H1 (cell line): ENCODE measurements around the gene CCDC157. TPM values are rescaled to one million over a fixed set of nuclear protein-coding genes. Genes with fewer than 3 reads are reported as not detected.

Source experiments
- CTCF ChIA-PET: fragments of 300-600 bp; sonication (Branson Sonifier 250); formaldehyde crosslinking; loops from one replicate; lab custom pipeline; 2021; ENCODE audit not compliant: partially characterized antibody; lab: Charles Lee
- POLR2A ChIA-PET: fragments of 300-600 bp; sonication (Branson Sonifier 250); formaldehyde crosslinking; loops from one replicate; lab custom pipeline; 2021; ENCODE audit warnings: inconsistent platforms; ENCODE audit not compliant: partially characterized antibody; lab: Charles Lee
- DNase-seq, 2 experiments: peaks; one replicate each; pipeline versions ENCODE4 v3.0.0 to v3.0.0-alpha.2; 2010 to 2022; ENCODE audit warnings: low spot score in 2 of 2, low read depth in 1 of 2, mixed read lengths in 1 of 2
- FAIRE-seq: peaks from 2 replicates; lab custom pipeline; 2011; peaks lifted over from hg19 to GRCh38; lab: Jason Lieb, UNC
- H2AFZ ChIP-seq: 2 replicates; pipeline ENCODE4 v1.8.1; 2012; ENCODE audit warnings: low read length, inconsistent platforms
- H2AK5ac ChIP-seq: 2 replicates; pipeline ENCODE4 v1.6.1; 2013; ENCODE audit warnings: low read depth, low read length
- H2BK120ac ChIP-seq: replicated peaks from 2 replicates; pipeline ENCODE3; 2013; ENCODE audit warnings: low read depth, low read length, inconsistent platforms
- H2BK12ac ChIP-seq: 2 replicates; pipeline ENCODE4 v1.6.1; 2013; ENCODE audit warnings: low read depth, low read length
- H2BK15ac ChIP-seq: 2 replicates; pipeline ENCODE4 v1.6.1; 2013; ENCODE audit warnings: low read length
- H2BK20ac ChIP-seq: 2 replicates; pipeline ENCODE4 v1.6.1; 2013; ENCODE audit warnings: low read length
- H2BK5ac ChIP-seq: 2 replicates; pipeline ENCODE4 v1.6.1; 2013; ENCODE audit warnings: low read depth, low read length
- H3K14ac ChIP-seq: 2 replicates; pipeline ENCODE4 v1.6.1; 2013; ENCODE audit warnings: inconsistent platforms; ENCODE audit not compliant: insufficient read length
- H3K18ac ChIP-seq: 2 replicates; pipeline ENCODE4 v1.6.1; 2013; ENCODE audit warnings: low read length; ENCODE audit errors: extremely low read depth
- H3K23ac ChIP-seq: 2 replicates; pipeline ENCODE4 v1.6.1; 2013; ENCODE audit warnings: inconsistent platforms; ENCODE audit not compliant: insufficient read length
- H3K23me2 ChIP-seq: 2 replicates; pipeline ENCODE4 v1.6.1; 2013; ENCODE audit warnings: low read depth, low read length
- H3K27ac ChIP-seq: 2 replicates; pipeline ENCODE4 v1.6.1; 2011; ENCODE audit warnings: low read depth, low read length, inconsistent platforms
- H3K27me3 ChIP-seq, 4 experiments: replicated peaks in 1 of 4; 1 replicate in 1 of 4; 2 replicates in 3 of 4; pipeline versions ENCODE4 v1.6.1 to v1.8.1; 2011 to 2013; ENCODE audit warnings: low read length in 3 of 4, mild to moderate bottlenecking in 3 of 4, inconsistent platforms in 2 of 4, mixed read lengths in 2 of 4, moderate library complexity in 1 of 4; ENCODE audit not compliant: control insufficient read depth in 3 of 4, insufficient read depth in 3 of 4; ENCODE audit errors: extremely low read depth in 1 of 4
- H3K36me3 ChIP-seq, 4 experiments: 2 replicates each; pipeline versions ENCODE4 v1.6.1 to v1.8.1; 2011 to 2013; ENCODE audit warnings: mild to moderate bottlenecking in 4 of 4, low read length in 3 of 4, moderate library complexity in 2 of 4, control low read depth in 1 of 4, inconsistent platforms in 1 of 4; ENCODE audit not compliant: insufficient read depth in 4 of 4, control insufficient read depth in 2 of 4
- H3K4ac ChIP-seq: replicated peaks from 2 replicates; pipeline ENCODE3; 2013; ENCODE audit warnings: low read length, low read depth, mixed read lengths, inconsistent platforms; ENCODE audit not compliant: insufficient read length
- H3K4me1 ChIP-seq, 4 experiments: replicated peaks in 1 of 4; 1 replicate in 1 of 4; 2 replicates in 3 of 4; pipeline versions ENCODE4 v1.6.1 to v1.8.1; 2011 to 2013; ENCODE audit warnings: low read length in 3 of 4, inconsistent platforms in 2 of 4, mixed read lengths in 1 of 4; ENCODE audit not compliant: insufficient read depth in 4 of 4, control insufficient read depth in 3 of 4
- H3K4me2 ChIP-seq, 2 experiments: 2 replicates each; pipeline versions ENCODE4 v1.6.1 to v1.8.1; 2011 to 2013; ENCODE audit warnings: low read depth in 2 of 2, low read length in 2 of 2, control low read depth in 1 of 2, inconsistent platforms in 1 of 2, mild to moderate bottlenecking in 1 of 2; ENCODE audit not compliant: insufficient read depth in 1 of 2
- H3K4me3 ChIP-seq, 4 experiments: fragments of 200-600, 300-600 bp in 1 of 4; sonication (generic), shearing (Covaris generic), sonication (Bioruptor Twin) in 1 of 4; 2 replicates each; pipeline versions ENCODE4 v1.5.1 to v1.8.1; 2011 to 2016; ENCODE audit warnings: low read length in 4 of 4, low read depth in 3 of 4, control low read depth in 2 of 4, inconsistent platforms in 2 of 4, mild to moderate bottlenecking in 2 of 4, mixed read lengths in 1 of 4, moderate library complexity in 1 of 4; ENCODE audit not compliant: insufficient read depth in 2 of 4; ENCODE audit errors: extremely low read depth in 1 of 4
- H3K56ac ChIP-seq: replicated peaks from 2 replicates; pipeline ENCODE3; 2013; ENCODE audit warnings: low read depth, mild to moderate bottlenecking, mixed read lengths, low read length, inconsistent platforms; ENCODE audit not compliant: insufficient read length
- H3K79me1 ChIP-seq: 2 replicates; pipeline ENCODE4 v1.6.1; 2013; ENCODE audit warnings: low read depth, low read length, control low read depth
- H3K79me2 ChIP-seq, 2 experiments: 2 replicates each; pipeline versions ENCODE4 v1.6.1 to v1.8.1; 2012 to 2013; ENCODE audit warnings: low read length in 2 of 2, mild to moderate bottlenecking in 2 of 2, inconsistent platforms in 1 of 2; ENCODE audit not compliant: insufficient read depth in 2 of 2, control insufficient read depth in 1 of 2
- H3K9ac ChIP-seq, 4 experiments: replicated peaks in 1 of 4; 1 replicate in 1 of 4; 2 replicates in 3 of 4; pipeline versions ENCODE4 v1.6.1 to v1.8.1; 2011 to 2013; ENCODE audit warnings: low read depth in 3 of 4, low read length in 3 of 4, control low read depth in 2 of 4, mild to moderate bottlenecking in 2 of 4, moderate library complexity in 2 of 4, inconsistent platforms in 1 of 4; ENCODE audit errors: extremely low read depth in 1 of 4
- H3K9me3 ChIP-seq, 2 experiments: 2 replicates each; pipeline versions ENCODE4 v1.6.1 to v1.8.1; 2012 to 2013; ENCODE audit warnings: mild to moderate bottlenecking in 2 of 2, moderate library complexity in 2 of 2, control low read depth in 1 of 2, inconsistent platforms in 1 of 2, low read depth in 1 of 2, low read length in 1 of 2, mixed read lengths in 1 of 2; ENCODE audit not compliant: insufficient read depth in 2 of 2
- H4K20me1 ChIP-seq, 2 experiments: replicated peaks in 1 of 2; 2 replicates each; pipeline versions ENCODE3 to v1.8.1; 2011 to 2013; ENCODE audit warnings: inconsistent platforms in 2 of 2, low read length in 2 of 2, mild to moderate bottlenecking in 1 of 2; ENCODE audit not compliant: insufficient read depth in 2 of 2, control insufficient read depth in 1 of 2
- H4K5ac ChIP-seq: 2 replicates; pipeline ENCODE4 v1.6.1; 2013; ENCODE audit warnings: low read length, low read depth, mixed read lengths, inconsistent platforms; ENCODE audit not compliant: insufficient read length
- H4K8ac ChIP-seq: 2 replicates; pipeline ENCODE4 v1.8.0; 2013; ENCODE audit warnings: mild to moderate bottlenecking, moderate library complexity, low read length, inconsistent platforms; ENCODE audit not compliant: insufficient read depth; ENCODE audit errors: extremely low read depth
- H4K91ac ChIP-seq: replicated peaks from 2 replicates; pipeline ENCODE3; 2013; ENCODE audit warnings: low read length, mixed read lengths, inconsistent platforms; ENCODE audit not compliant: insufficient read length
- CTBP2 ChIP-seq: IDR thresholded peaks from 2 replicates; pipeline ENCODE4 v1.7.0; 2011; ENCODE audit warnings: borderline replicate concordance, mild to moderate bottlenecking, moderate library complexity, mixed read lengths, low read length; ENCODE audit not compliant: insufficient read depth, insufficient read length
- CTCF ChIP-seq, 3 experiments: IDR thresholded peaks; 1 replicate in 2 of 3; 2 replicates in 1 of 3; pipeline versions ENCODE4 v1.5.1 to v1.6.1; 2011; ENCODE audit warnings: low read length in 3 of 3, mild to moderate bottlenecking in 3 of 3, inconsistent platforms in 2 of 3, low read depth in 1 of 3, moderate library complexity in 1 of 3; ENCODE audit not compliant: insufficient read depth in 1 of 3; ENCODE audit errors: control extremely low read depth in 1 of 3
- E2F6 ChIP-seq: IDR thresholded peaks from 2 replicates; pipeline ENCODE4 v1.6.1; 2012; ENCODE audit warnings: inconsistent platforms
- KDM5A ChIP-seq: fragments of 200-600 bp; IDR thresholded peaks from 2 replicates; pipeline ENCODE4 v1.7.1; 2012; ENCODE audit warnings: mild to moderate bottlenecking, low read length, inconsistent platforms, mixed read lengths
- NANOG ChIP-seq: IDR thresholded peaks from 2 replicates; pipeline ENCODE4 v1.6.1; 2011; ENCODE audit warnings: low read length, low read depth, mild to moderate bottlenecking, inconsistent platforms; ENCODE audit not compliant: insufficient read depth, poor library complexity, severe bottlenecking
- NRF1 ChIP-seq: IDR thresholded peaks from 2 replicates; pipeline ENCODE4 v1.6.1; 2011; ENCODE audit warnings: mild to moderate bottlenecking, low read depth, low read length, improper control_type of control experiment
- RAD21 ChIP-seq, 2 experiments: IDR thresholded peaks in 1 of 2; conservative IDR thresholded peaks in 1 of 2; 2 replicates each; pipeline ENCODE4 v1.6.1; 2011; ENCODE audit warnings: low read depth in 2 of 2, low read length in 2 of 2, improper control_type of control experiment in 1 of 2, inconsistent platforms in 1 of 2, mild to moderate bottlenecking in 1 of 2, moderate library complexity in 1 of 2
- RFX5 ChIP-seq: IDR thresholded peaks from 2 replicates; pipeline ENCODE4 v1.6.1; 2011; ENCODE audit warnings: low read depth, low read length, improper control_type of control experiment, borderline replicate concordance
- WGBS, 2 experiments: shearing (Covaris generic) in 1 of 2; methylation state at CpG; one replicate each; pipeline versions ENCODE4 v1.1.6 to v1.1.7; 2013 to 2015; ENCODE audit warnings: low lambda C conversion rate in 2 of 2, mixed read lengths in 2 of 2, inconsistent platforms in 1 of 2, low coverage in 1 of 2, missing lambda C conversion rate in 1 of 2; ENCODE audit not compliant: insufficient replicate concordance in 2 of 2, insufficient coverage in 1 of 2, insufficient read length in 1 of 2; ENCODE audit errors: extremely low coverage in 1 of 2, missing lambda C conversion rate in 1 of 2; 5-methylcytosine and 5-hydroxymethylcytosine counted together
- polyA plus RNA-seq, 7 experiments: library from polyadenylated mRNA; depleted of rRNA in 3 of 7; stranded (reverse) in 5 of 7; unstranded in 2 of 7; fragments of >200 nt in 5 of 7; fragments of 200-250 nt in 2 of 7; gene quantifications; 1 replicate in 5 of 7; 2 replicates in 1 of 7; 4 replicates in 1 of 7; pipeline versions ENCODE4 v1.2.1 to v1.2.3, GENCODE V29; 2011 to 2013; ENCODE audit warnings: missing spikeins in 2 of 7, mixed read lengths in 2 of 7
- total RNA-seq: library from RNA; stranded (reverse); fragmentation: NEBNext Ultra II Directional; extraction: Animal tissue kit (Norgen Biotek cat#: 25700); gene quantifications from 2 replicates; pipeline ENCODE4 v1.2.1, GENCODE V29; 2021

Gene CCDC157
- total and polyA plus RNA-seq, 2 of the 8 experiments (the other 6 are each of a cell fraction or from before 2014, with no cell fraction given): 4.1 to 8.4 TPM

DNA sequence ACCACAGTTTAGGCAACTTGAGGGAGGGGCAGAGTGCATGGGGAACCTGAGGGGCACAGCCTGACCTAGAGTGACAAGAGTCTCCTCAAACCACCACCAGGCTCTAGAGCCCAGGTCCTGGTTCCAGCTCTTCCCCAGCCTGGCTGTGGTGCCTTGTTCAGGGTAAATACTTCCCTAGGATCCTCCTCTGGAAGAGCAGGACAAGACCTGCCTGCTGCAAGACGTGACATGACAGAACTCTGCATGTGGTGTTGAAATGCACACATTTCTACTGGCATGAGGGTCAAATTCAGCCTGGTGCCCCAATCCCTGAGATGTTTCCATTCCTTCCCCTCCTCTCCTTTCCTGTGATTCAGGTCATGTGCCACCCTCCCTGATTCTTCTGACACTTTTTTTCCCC lies 43.4 kb downstream of the CCDC157 start:
- no peak for FAIRE-seq
- Histone ChIP-seq H3K79me2 (no peaks in the 10 kb centered on the region), H4K91ac (no peak overlapping the region)

More for the DNA sequence above, 43.4 kb downstream of the CCDC157 start:
- Histone ChIP-seq H2BK120ac (no peak overlapping the region), H2AK5ac (no peak overlapping the region), H3K23ac (no peak overlapping the region), H2BK20ac (no peak overlapping the region), H3K27ac (no peak overlapping the region), H3K23me2 (peaks cover 8% of the 10 kb centered on the region; the same call in 1 of the 2 replicates), H2BK5ac (no peak overlapping the region), H2BK12ac (no peak overlapping the region), H3K14ac (no peak overlapping the region), H4K20me1 (peaks cover 0 to 6% of the 10 kb centered on the region in 2 experiments), H3K36me3 (no peaks in the 10 kb centered on the region), H2BK15ac (no peak overlapping the region), H3K27me3 (peaks cover 2 to 16% (median 8%) of the 10 kb centered on the region in 4 experiments; a peak in 6 of 7 replicates), H3K4me2 (no peak overlapping the region), H4K8ac (no peak overlapping the region), H3K79me1 (no peaks in the 10 kb centered on the region), H3K4me1 (peaks cover 7 to 16% (median 10%) of the 10 kb centered on the region in 4 experiments), H3K18ac (no peak overlapping the region), H3K4ac (no peak overlapping the region), H3K56ac (no peak overlapping the region)
- DNase-seq: no peak
- CTCF ChIA-PET: interaction anchor here (1.4 to 12.0 kb wide), 2 partner anchors 27 to 34 kb away, joined by 3 to 164 read pairs; partner anchors contain the start of gene MTFP1
- TF ChIP-seq NRF1 (no peak), CTBP2 (no peak), NANOG (no peak), RAD21 (IDR thresholded peaks at IDR 0.05 in 1 of 2, conservative IDR thresholded peaks at IDR 0.05 in 1 of 2; ENCODE audit: low read depth in 2 of 2, low read length in 2 of 2) (no peak), KDM5A (no peak), CTCF (IDR thresholded peaks at IDR 0.05; ENCODE audit: control extremely low read depth in 1 of 3, insufficient read depth in 1 of 3, low read depth in 1 of 3, low read length in 3 of 3) (no peak), E2F6 (no peak), RFX5 (no peak)
- TF ChIP-seq, all 59 proteins: peak for 0
- H3K9me3 ChIP-seq: no peaks in the 10 kb centered on the region
- no peak overlapping the region for H2AFZ ChIP-seq
- POLR2A ChIA-PET: interaction anchor here (6.5 kb wide), 1 partner anchor 24 kb away, joined by 39 read pairs; the partner anchor contains the start of gene MTFP1
- no peak overlapping the region for H3K9ac ChIP-seq
- H4K5ac ChIP-seq: no peak overlapping the region
- H3K4me3 ChIP-seq: no peak overlapping the region
- 45% methylated on average over 1 of the region's 1 CpG; no CpG with 5 or more reads in 1 of the 2 experiments for WGBS, 2 experiments
